IPS DF 6.9 (cell line): Measurements from ENCODE around the gene SERPIND1.

Experiments used
- DNase-seq: peaks from one replicate; pipeline ENCODE4 v3.0.0-alpha.2; 2013; ENCODE audit warnings: low read depth, low spot score
- H3K27ac ChIP-seq: one replicate; pipeline ENCODE4 v1.5.1; 2013; ENCODE audit warnings: low read length, control low read depth
- H3K27me3 ChIP-seq: 2 replicates; pipeline ENCODE4 v1.6.1; 2013; ENCODE audit warnings: mild to moderate bottlenecking, low read length; ENCODE audit not compliant: control insufficient read depth, insufficient read depth
- H3K36me3 ChIP-seq: 2 replicates; pipeline ENCODE4 v1.6.1; 2013; ENCODE audit warnings: low read length; ENCODE audit not compliant: control insufficient read depth, insufficient read depth
- H3K4me1 ChIP-seq: 2 replicates; pipeline ENCODE4 v1.6.1; 2013; ENCODE audit warnings: low read length; ENCODE audit not compliant: control insufficient read depth, insufficient read depth
- H3K4me3 ChIP-seq: 2 replicates; pipeline ENCODE4 v1.5.1; 2013; ENCODE audit warnings: mild to moderate bottlenecking, low read length
- H3K9me3 ChIP-seq: 2 replicates; pipeline ENCODE4 v1.6.1; 2013; ENCODE audit warnings: low read length, inconsistent platforms; ENCODE audit not compliant: control insufficient read depth, insufficient read depth
- WGBS: extraction: QIAGEN DNeasy Blood & Tissue Kit; methylation state at CpG from one replicate; pipeline ENCODE4 v1.1.7; 2013; ENCODE audit warnings: mixed read lengths, missing lambda C conversion rate; ENCODE audit not compliant: insufficient read length, insufficient coverage; 5-methylcytosine and 5-hydroxymethylcytosine counted together

The SERPIND1 gene

DNA sequence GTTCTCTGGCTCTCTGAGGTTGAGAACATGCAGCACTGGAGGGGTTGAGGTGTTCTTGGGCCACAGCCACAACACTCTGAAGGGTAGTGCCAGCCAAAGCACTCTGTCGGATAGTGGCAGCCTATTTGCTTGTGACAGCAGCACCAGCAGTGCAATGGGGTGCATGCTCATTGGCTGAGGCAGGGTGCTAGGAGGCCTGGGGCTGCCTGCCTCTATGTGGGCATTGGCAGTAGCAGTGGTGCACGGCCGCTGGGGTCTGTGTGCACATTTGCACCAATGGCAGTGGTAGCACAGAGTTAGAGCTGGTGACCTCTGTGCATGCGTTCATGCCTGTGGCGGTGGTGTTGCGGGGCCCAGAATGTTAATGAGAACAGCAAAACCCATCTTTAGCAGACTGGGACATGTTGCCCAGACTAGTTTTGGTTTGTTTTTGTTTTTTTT is 59.3 kb downstream of the SERPIND1 start:
- Histone ChIP-seq H3K36me3 (peaks cover 4% of the 10 kb centered on the region; the same call in 1 of the 2 replicates), H3K27ac (no peak overlapping the region)
- no CpG with 5 or more reads among the region's 6 CpGs for WGBS

DNA sequence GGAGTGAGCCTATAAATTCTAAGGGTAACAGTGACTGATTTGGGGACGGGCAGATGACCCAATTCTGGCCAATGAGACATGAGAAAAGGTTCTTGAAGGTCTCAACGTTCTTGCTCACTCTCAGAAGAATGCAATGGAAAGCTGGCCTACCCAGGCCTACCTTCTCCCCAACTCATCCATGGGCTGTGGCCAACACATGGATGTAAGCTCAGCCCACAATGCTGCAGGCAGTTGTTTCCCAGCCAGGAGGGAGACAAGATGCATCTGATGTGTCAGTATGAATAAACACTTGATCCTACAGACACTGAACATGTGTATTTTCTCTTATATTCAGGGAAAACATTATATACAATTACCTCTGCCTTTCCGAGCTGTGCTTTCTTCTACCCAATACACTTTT is 60.3 kb downstream of the SERPIND1 start:
- Histone ChIP-seq H3K27ac (no peak overlapping the region), H3K36me3 (peaks cover 4% of the 10 kb centered on the region; the same call in 1 of the 2 replicates), H3K9me3 (no peaks in the 10 kb centered on the region), H3K4me1 (no peaks in the 10 kb centered on the region), H3K27me3 (no peaks in the 10 kb centered on the region), H3K4me3 (no peak overlapping the region)
- WGBS = no CpG with 5 or more reads among the region's 3 CpGs
- no peak for DNase-seq

More for the DNA sequence above, 59.3 kb downstream of the SERPIND1 start:
- Histone ChIP-seq H3K9me3 (no peaks in the 10 kb centered on the region), H3K27me3 (no peaks in the 10 kb centered on the region), H3K4me3 (no peak overlapping the region), H3K4me1 (no peaks in the 10 kb centered on the region)
- no peak for DNase-seq

DNA sequence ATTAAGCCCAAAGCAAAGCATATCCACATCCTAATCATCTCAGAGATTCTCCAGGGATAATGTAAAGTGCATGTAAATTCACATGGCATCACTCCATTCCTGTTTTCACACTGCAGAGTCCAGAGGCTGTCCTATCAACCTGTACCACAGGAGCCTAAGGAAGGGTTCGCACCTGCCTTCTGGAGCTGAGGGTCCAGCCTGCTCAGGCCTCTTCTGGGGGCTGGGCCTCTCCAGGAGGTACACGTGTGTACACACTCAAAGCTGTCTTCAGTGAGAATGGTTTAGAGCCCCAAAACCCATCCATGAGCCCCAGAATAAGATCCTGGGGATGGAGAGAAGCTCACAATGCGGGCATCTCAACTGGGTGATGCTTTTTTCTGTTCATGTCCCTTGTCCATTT is 60.8 kb downstream of the SERPIND1 start:
- Histone ChIP-seq H3K27ac (no peak overlapping the region), H3K4me1 (no peaks in the 10 kb centered on the region), H3K9me3 (no peaks in the 10 kb centered on the region), H3K27me3 (no peaks in the 10 kb centered on the region), H3K4me3 (no peak overlapping the region), H3K36me3 (peaks cover 4% of the 10 kb centered on the region; the same call in 1 of the 2 replicates)
- DNase-seq = no peak
- no CpG with 5 or more reads among the region's 3 CpGs for WGBS
